CD4-positive, alpha-beta T cell (primary cell): ENCODE results near the gene SMIM14. TPM values are rescaled to one million over a fixed set of nuclear protein-coding genes. Genes with fewer than 3 reads are reported as not detected.
"Not testable (repeated sequence)": the region's sequence is repeated elsewhere in the genome, so short reads cannot be mapped to it uniquely, and the experiment has no call there.

Experiments
- ATAC-seq: fragments of 200-7000 bp; cut with Tn5 transposase; one replicate; pipeline ENCODE4 v1.10.0; 2022; ENCODE audit warnings: mild to moderate bottlenecking; ENCODE audit not compliant: poor library complexity
- CTCF ChIA-PET: fragments of 350-600 bp; sonication (Branson Sonifier 250); formaldehyde crosslinking; loops from one replicate; lab custom pipeline; 2021; ENCODE audit warnings: antibody characterized with exemption, inconsistent platforms; lab: Charles Lee
- POLR2A ChIA-PET: fragments of 350-600 bp; sonication (Branson Sonifier 250); formaldehyde crosslinking; loops from one replicate; lab custom pipeline; 2021; ENCODE audit warnings: antibody characterized with exemption, inconsistent platforms; lab: Charles Lee
- DNase-seq, 14 experiments: peaks; one replicate each; pipeline ENCODE4 v3.0.0-alpha.2; 2013 to 2020; ENCODE audit warnings: mixed read lengths in 2 of 14
- H3K27ac ChIP-seq, 2 donors: one replicate each; pipeline versions ENCODE4 v1.5.1 to v1.7.0; 2013; ENCODE audit warnings: low read length in 2 of 2, low read depth in 1 of 2, mild to moderate bottlenecking in 1 of 2
- H3K27me3 ChIP-seq, 2 experiments: 1 replicate in 1 of 2; 2 replicates in 1 of 2; pipeline versions ENCODE4 v1.6.1 to v1.7.0; 2013; ENCODE audit warnings: low read length in 2 of 2, control low read depth in 1 of 2, mild to moderate bottlenecking in 1 of 2, moderate library complexity in 1 of 2; ENCODE audit not compliant: insufficient read depth in 2 of 2, control insufficient read depth in 1 of 2
- H3K36me3 ChIP-seq: one replicate; pipeline ENCODE4 v1.6.1; 2013; ENCODE audit warnings: low read length, control low read depth; ENCODE audit not compliant: insufficient read depth
- H3K4me1 ChIP-seq: one replicate; pipeline ENCODE4 v1.6.1; 2013; ENCODE audit warnings: low read length, control low read depth; ENCODE audit not compliant: insufficient read depth
- H3K4me3 ChIP-seq: one replicate; pipeline ENCODE4 v1.5.1; 2013; ENCODE audit warnings: mild to moderate bottlenecking, low read length, moderate library complexity
- H3K9me3 ChIP-seq, 2 experiments: 1 replicate in 1 of 2; 2 replicates in 1 of 2; pipeline versions ENCODE4 v1.6.1 to v1.7.0; 2013; ENCODE audit warnings: low read length in 2 of 2, mild to moderate bottlenecking in 2 of 2, control low read depth in 1 of 2, moderate library complexity in 1 of 2; ENCODE audit not compliant: control insufficient read depth in 1 of 2, insufficient read depth in 1 of 2
- H3K27ac Mint-ChIP-seq: one replicate; pipeline ENCODE4 v1.8.0; 2020; ENCODE audit warnings: mixed read lengths
- H3K27me3 Mint-ChIP-seq: one replicate; pipeline ENCODE4 v1.8.0; 2021; ENCODE audit warnings: mixed read lengths
- H3K36me3 Mint-ChIP-seq: one replicate; pipeline ENCODE4 v1.8.0; 2021; ENCODE audit warnings: low read depth, mixed read lengths
- H3K4me1 Mint-ChIP-seq: one replicate; pipeline ENCODE4 v1.8.0; 2021; ENCODE audit warnings: low read depth, mixed read lengths
- H3K4me3 Mint-ChIP-seq: one replicate; pipeline ENCODE4 v1.8.0; 2020; ENCODE audit warnings: mild to moderate bottlenecking, mixed read lengths
- H3K9me3 Mint-ChIP-seq: one replicate; pipeline ENCODE4 v1.8.0; 2020; ENCODE audit warnings: mixed read lengths
- CTCF ChIP-seq: fragments of 200-600 bp; IDR thresholded peaks from one replicate; pipeline ENCODE4 v1.8.0; 2022; ENCODE audit warnings: antibody characterized with exemption, mild to moderate bottlenecking
- intact Hi-C, 2 experiments: fragments of 100-400 bp; cut with DNase I in 1 of 2; cut with micrococcal nuclease in 1 of 2; formaldehyde crosslinking; loops; one replicate each; pipeline versions ENCODE4 v1.15.1 to v1.9.0; 2023 to 2025; cut with DNase I, micrococcal nuclease
- total RNA-seq, 174 experiments: library from RNA in 2 of 174; stranded (reverse) in 2 of 174; gene quantifications; one replicate each; pipeline ENCODE4 v1.2.3 and lab custom pipeline; 2021 to 2026

The SMIM14 gene
- total RNA-seq, 2 experiments from 2014 or later = 2.0 to 3.1 TPM

GRCh38 chr4:39658756-39659155 is 20.1 kb upstream of the SMIM14 start:
- H3K9me3 ChIP-seq = no peaks in the 10 kb centered on the region
- DNase-seq (no peak), ATAC-seq (no peak)
- H3K27ac ChIP-seq = no peak overlapping the region
- Mint-ChIP-seq H3K27ac (no peak overlapping the region), H3K27me3 (no peaks in the 10 kb centered on the region), H3K36me3 (no peaks in the 10 kb centered on the region), H3K4me3 (no peak overlapping the region), H3K4me1 (no peaks in the 10 kb centered on the region), H3K9me3 (no peaks in the 10 kb centered on the region)
- H3K4me3 ChIP-seq = no peak overlapping the region
- ChIA-PET POLR2A (no interaction called here), CTCF (no interaction called here)
- H3K36me3 ChIP-seq = no peaks in the 10 kb centered on the region
- intact Hi-C loops = loop anchor here (2.0 kb wide), 1 partner anchor 190 kb away; no protein-coding TSS in a partner anchor
- H3K4me1 ChIP-seq = no peaks in the 10 kb centered on the region
- H3K27me3 ChIP-seq = no peaks in the 10 kb centered on the region
- TF ChIP-seq CTCF = peak; percentile 14

- H3K27ac Mint-ChIP-seq = no peak overlapping the region
- DNase-seq (no peak), ATAC-seq (no peak)
- Histone ChIP-seq H3K4me1 (no peaks in the 10 kb centered on the region), H3K9me3 (no peaks in the 10 kb centered on the region), H3K36me3 (no peaks in the 10 kb centered on the region), H3K27me3 (no peaks in the 10 kb centered on the region), H3K27ac (no peak overlapping the region), H3K4me3 (no peak overlapping the region)
- ChIA-PET CTCF (interaction anchor here (0.5 kb wide), 1 partner anchor 54 kb away, joined by 3 read pairs; no protein-coding TSS in a partner anchor), POLR2A (no interaction called here)
- H3K27me3 Mint-ChIP-seq = no peaks in the 10 kb centered on the region
- no peaks in the 10 kb centered on the region for H3K9me3 Mint-ChIP-seq
- intact Hi-C loops = no loop called here
- no peaks in the 10 kb centered on the region for H3K36me3 Mint-ChIP-seq
- H3K4me3 Mint-ChIP-seq = no peak overlapping the region
- no peaks in the 10 kb centered on the region for H3K4me1 Mint-ChIP-seq
- no peak for TF ChIP-seq CTCF
These were observed 18.8 kb upstream of the SMIM14 start for GRCh38 chr4:39657465-39657864.

GRCh38 chr4:39656638-39657037 is 18.0 kb upstream of the SMIM14 start:
- H3K27ac Mint-ChIP-seq, H3K36me3 Mint-ChIP-seq, H3K4me1 Mint-ChIP-seq, H3K4me1 ChIP-seq, intact Hi-C loops, H3K36me3 ChIP-seq, POLR2A ChIA-PET, H3K9me3 Mint-ChIP-seq, H3K4me3 ChIP-seq, H3K4me3 Mint-ChIP-seq, DNase-seq, H3K9me3 ChIP-seq, H3K27ac ChIP-seq, ATAC-seq, H3K27me3 ChIP-seq, H3K27me3 Mint-ChIP-seq: not testable (repeated sequence)
- CTCF ChIA-PET = interaction anchor here (0.7 kb wide), 1 partner anchor 729 kb away, joined by 3 read pairs; no protein-coding TSS in a partner anchor

- DNase-seq (no peak), ATAC-seq (no peak)
- Mint-ChIP-seq H3K27me3 (no peaks in the 10 kb centered on the region), H3K9me3 (no peaks in the 10 kb centered on the region), H3K36me3 (no peaks in the 10 kb centered on the region), H3K4me1 (no peaks in the 10 kb centered on the region), H3K4me3 (no peak overlapping the region), H3K27ac (no peak overlapping the region)
- H3K36me3 ChIP-seq = no peaks in the 10 kb centered on the region
- H3K27me3 ChIP-seq = no peaks in the 10 kb centered on the region
- TF ChIP-seq CTCF = no peak
- POLR2A ChIA-PET = no interaction called here
- no peak overlapping the region for H3K4me3 ChIP-seq
- CTCF ChIA-PET = interaction anchor here (0.7 kb wide), 1 partner anchor 729 kb away, joined by 3 read pairs; no protein-coding TSS in a partner anchor
- intact Hi-C loops = no loop called here
- no peaks in the 10 kb centered on the region for H3K9me3 ChIP-seq
- no peaks in the 10 kb centered on the region for H3K4me1 ChIP-seq
- no peak overlapping the region for H3K27ac ChIP-seq
These were observed 17.2 kb upstream of the SMIM14 start for GRCh38 chr4:39655876-39656275.
